Stimulated activated CD8-positive, alpha-beta memory T cell treated with anti-CD3 and anti-CD28 coated beads, Interleukin-7, amount 100 ng/mL, for 24 hours (primary cell): ENCODE results near the gene CHST11.
A peak's percentile ranks its signal among the peaks of the same experiment; 100 is the strongest.

Experiments used
- DNase-seq: peaks from one replicate; pipeline ENCODE4 v3.0.0-alpha.2; 2020; ENCODE audit warnings: low read depth

CHST11 gene

GRCh38 chr12:104503191-104503590 lies 46.4 kb downstream of the CHST11 start:
- DNase-seq, result no peak

GRCh38 chr12:104504146-104504545 lies 47.4 kb downstream of the CHST11 start:
- DNase-seq, result no peak

GRCh38 chr12:104505095-104505818 lies 48.5 kb downstream of the CHST11 start:
- DNase-seq, result no peak

GRCh38 chr12:104506676-104507401 lies 50.1 kb downstream of the CHST11 start:
- no peak for DNase-seq

GRCh38 chr12:104507672-104508071 lies 50.9 kb downstream of the CHST11 start:
- DNase-seq, result no peak

GRCh38 chr12:104508752-104509446 lies 52.2 kb downstream of the CHST11 start:
- no peak for DNase-seq

- no peak for DNase-seq
Measured at GRCh38 chr12:104510145-104510872, 53.6 kb downstream of the CHST11 start.

GRCh38 chr12:104510873-104511440 lies 54.2 kb downstream of the CHST11 start:
- DNase-seq, result no peak

- no peak for DNase-seq
Measured at GRCh38 chr12:104513681-104514080, 56.9 kb downstream of the CHST11 start.

- no peak for DNase-seq
Measured at GRCh38 chr12:104514092-104514810, 57.5 kb downstream of the CHST11 start.

- DNase-seq, result no peak
Measured at GRCh38 chr12:104515899-104516298, 59.2 kb downstream of the CHST11 start.

- DNase-seq, result no peak
Measured at GRCh38 chr12:104516821-104517220, 60.1 kb downstream of the CHST11 start.

- no peak for DNase-seq
Measured at GRCh38 chr12:104517880-104518279, 61.1 kb downstream of the CHST11 start.

- DNase-seq, result peak; percentile 14
Measured at GRCh38 chr12:104519190-104520019, 62.7 kb downstream of the CHST11 start.

- DNase-seq, result no peak
Measured at GRCh38 chr12:104520242-104520900, 63.6 kb downstream of the CHST11 start.

- DNase-seq, result no peak
Measured at GRCh38 chr12:104521731-104522130, 65.0 kb downstream of the CHST11 start.

GRCh38 chr12:104522985-104523722 lies 66.4 kb downstream of the CHST11 start:
- no peak for DNase-seq

- no peak for DNase-seq
Measured at GRCh38 chr12:104524034-104524832, 67.5 kb downstream of the CHST11 start.
